IMR-90 (cell line): Measurements from ENCODE around the gene PEX11G.

ENCODE experiments used
- CEBPB ChIP-seq: IDR thresholded peaks from 2 replicates; pipeline ENCODE4 v1.6.1; 2012; ENCODE audit warnings: low read depth, low read length, improper control_type of control experiment
- CHD1 ChIP-seq: IDR thresholded peaks from 2 replicates; pipeline ENCODE4 v1.6.1; 2012; ENCODE audit warnings: low read depth, low read length, improper control_type of control experiment
- FOS ChIP-seq: fragments of 150-350 bp; IDR thresholded peaks from 2 replicates; pipeline ENCODE4 v1.6.1; 2016; ENCODE audit warnings: low read depth, low read length
- POLR2A ChIP-seq: IDR thresholded peaks from 2 replicates; pipeline ENCODE4 v1.6.1; 2012; ENCODE audit warnings: mild to moderate bottlenecking, low read depth, low read length
- RAD21 ChIP-seq: IDR thresholded peaks from 2 replicates; pipeline ENCODE4 v1.6.1; 2012; ENCODE audit warnings: low read length, improper control_type of control experiment
- RCOR1 ChIP-seq: IDR thresholded peaks from 2 replicates; pipeline ENCODE4 v1.6.1; 2012; ENCODE audit warnings: mild to moderate bottlenecking, low read length, improper control_type of control experiment; ENCODE audit not compliant: insufficient replicate concordance
- RFX5 ChIP-seq: IDR thresholded peaks from 2 replicates; pipeline ENCODE4 v1.8.0; 2012; ENCODE audit warnings: low read depth, mild to moderate bottlenecking, low read length, moderate library complexity
- SMC3 ChIP-seq: fragments of 150-350 bp; IDR thresholded peaks from 2 replicates; pipeline ENCODE4 v1.6.1; 2016; ENCODE audit warnings: low read depth, mild to moderate bottlenecking, antibody characterized with exemption, low read length, moderate library complexity
- TF ChIP-seq, protein P1 (sequence below): conservative IDR thresholded peaks from 2 replicates; pipeline ENCODE4 v1.5.1; 2012; ENCODE audit warnings: mild to moderate bottlenecking, low read depth, low read length, improper control_type of control experiment
- TF ChIP-seq, protein P2 (sequence below): fragments of 150-350 bp; IDR thresholded peaks from 2 replicates; pipeline ENCODE4 v1.6.1; 2017; ENCODE audit warnings: mild to moderate bottlenecking, antibody characterized with exemption, low read length, low read depth

DNA sequence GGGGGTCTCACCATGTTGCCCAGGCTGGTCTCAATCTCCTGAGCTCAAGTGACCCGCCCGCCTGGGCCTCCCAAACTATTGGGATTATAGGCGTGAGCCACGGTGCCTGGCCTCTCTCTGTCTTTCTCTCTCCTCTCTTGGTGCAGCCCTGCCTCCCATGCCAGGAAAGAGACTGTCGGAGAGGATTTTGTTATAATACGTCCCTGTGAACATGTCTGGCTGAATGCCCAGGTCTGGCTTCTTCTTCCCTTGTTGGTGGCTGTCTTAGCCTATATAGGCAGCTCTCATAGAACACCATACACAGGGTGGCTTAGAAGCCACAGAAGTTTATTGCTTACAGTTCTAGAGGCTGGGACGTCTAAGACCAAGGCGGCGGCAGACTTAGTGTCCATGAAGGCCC, 46.4 kb downstream of the PEX11G start:
- TF ChIP-seq RAD21 (no peak), POLR2A (no peak), RCOR1 (no peak), RFX5 (no peak), CHD1 (no peak), CEBPB (no peak), SMC3 (no peak), FOS (no peak)
- TF ChIP-seq, protein P1, sequence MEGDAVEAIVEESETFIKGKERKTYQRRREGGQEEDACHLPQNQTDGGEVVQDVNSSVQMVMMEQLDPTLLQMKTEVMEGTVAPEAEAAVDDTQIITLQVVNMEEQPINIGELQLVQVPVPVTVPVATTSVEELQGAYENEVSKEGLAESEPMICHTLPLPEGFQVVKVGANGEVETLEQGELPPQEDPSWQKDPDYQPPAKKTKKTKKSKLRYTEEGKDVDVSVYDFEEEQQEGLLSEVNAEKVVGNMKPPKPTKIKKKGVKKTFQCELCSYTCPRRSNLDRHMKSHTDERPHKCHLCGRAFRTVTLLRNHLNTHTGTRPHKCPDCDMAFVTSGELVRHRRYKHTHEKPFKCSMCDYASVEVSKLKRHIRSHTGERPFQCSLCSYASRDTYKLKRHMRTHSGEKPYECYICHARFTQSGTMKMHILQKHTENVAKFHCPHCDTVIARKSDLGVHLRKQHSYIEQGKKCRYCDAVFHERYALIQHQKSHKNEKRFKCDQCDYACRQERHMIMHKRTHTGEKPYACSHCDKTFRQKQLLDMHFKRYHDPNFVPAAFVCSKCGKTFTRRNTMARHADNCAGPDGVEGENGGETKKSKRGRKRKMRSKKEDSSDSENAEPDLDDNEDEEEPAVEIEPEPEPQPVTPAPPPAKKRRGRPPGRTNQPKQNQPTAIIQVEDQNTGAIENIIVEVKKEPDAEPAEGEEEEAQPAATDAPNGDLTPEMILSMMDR, result no peak
- TF ChIP-seq, protein P2, sequence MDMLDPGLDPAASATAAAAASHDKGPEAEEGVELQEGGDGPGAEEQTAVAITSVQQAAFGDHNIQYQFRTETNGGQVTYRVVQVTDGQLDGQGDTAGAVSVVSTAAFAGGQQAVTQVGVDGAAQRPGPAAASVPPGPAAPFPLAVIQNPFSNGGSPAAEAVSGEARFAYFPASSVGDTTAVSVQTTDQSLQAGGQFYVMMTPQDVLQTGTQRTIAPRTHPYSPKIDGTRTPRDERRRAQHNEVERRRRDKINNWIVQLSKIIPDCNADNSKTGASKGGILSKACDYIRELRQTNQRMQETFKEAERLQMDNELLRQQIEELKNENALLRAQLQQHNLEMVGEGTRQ, result no peak
